Stomach (tissue), 9 donors: ENCODE results near the gene PNLDC1. TPM values are rescaled to one million over a fixed set of nuclear protein-coding genes. Genes with fewer than 3 reads are reported as not detected.

ENCODE experiments used
- DNase-seq, 2 donors: peaks; one replicate each; pipeline versions ENCODE4 v3.0.0 to v3.0.0-alpha.2; 2013 to 2019
- H3K27ac ChIP-seq, 5 donors: fragments of 200-600 bp in 4 of 5; sonication (generic) in 4 of 5; one replicate each; pipeline ENCODE4 v1.5.1; 2013 to 2019; ENCODE audit warnings: mild to moderate bottlenecking in 1 of 5, moderate library complexity in 1 of 5
- H3K27me3 ChIP-seq, 3 donors: fragments of 200-600 bp; sonication (generic); one replicate each; pipeline ENCODE4 v1.5.1; 2017 to 2019; ENCODE audit warnings: mixed run types in 1 of 3
- H3K36me3 ChIP-seq, 4 donors: fragments of 200-600 bp; sonication (generic); 1 replicate in 3 of 4; 2 replicates in 1 of 4; pipeline ENCODE4 v1.5.1; 2016 to 2019
- H3K4me1 ChIP-seq, 4 donors: fragments of 200-600 bp; sonication (generic); one replicate each; pipeline ENCODE4 v1.5.1; 2016 to 2019
- H3K4me3 ChIP-seq, 4 donors: fragments of 200-600 bp; sonication (generic) in 3 of 4; one replicate each; pipeline ENCODE4 v1.5.1; 2016 to 2019; ENCODE audit warnings: mild to moderate bottlenecking in 1 of 4
- H3K9me3 ChIP-seq, 4 donors: fragments of 200-600 bp; sonication (generic); one replicate each; pipeline ENCODE4 v1.5.1; 2016 to 2019
- CTCF ChIP-seq, 7 experiments: fragments of 450-650 bp in 4 of 7; fragments of 200-600 bp in 3 of 7; sonication (generic) in 3 of 7; IDR thresholded peaks; one replicate each; pipeline ENCODE4 v1.5.1; 2016 to 2019; ENCODE audit warnings: antibody characterized with exemption in 7 of 7, control low read depth in 2 of 7, mild to moderate bottlenecking in 1 of 7
- EP300 ChIP-seq: sonication (generic); formaldehyde crosslinking; IDR thresholded peaks from one replicate; pipeline ENCODE4 v1.6.1; 2017; ENCODE audit warnings: antibody characterized with exemption
- POLR2A ChIP-seq, 4 donors: fragments of 450-650 bp; IDR thresholded peaks; one replicate each; pipeline ENCODE4 v1.6.1; 2016; ENCODE audit warnings: antibody characterized with exemption in 4 of 4, control low read depth in 2 of 4, mild to moderate bottlenecking in 1 of 4, moderate library complexity in 1 of 4
- POLR2AphosphoS5 ChIP-seq, 3 donors: sonication (generic); formaldehyde crosslinking; IDR thresholded peaks; one replicate each; pipeline ENCODE4 v1.6.1; 2016; ENCODE audit warnings: antibody characterized with exemption in 3 of 3
- WGBS, 5 donors: extraction: QIAGEN DNeasy Blood & Tissue Kit in 3 of 5; methylation state at CpG; one replicate each; pipeline versions ENCODE4 v1.1.5 to v1.1.7; 2013 to 2018; 5-methylcytosine and 5-hydroxymethylcytosine counted together
- intact Hi-C: fragments of 100-400 bp; cut with DNase I; formaldehyde crosslinking; loops from one replicate; pipeline ENCODE4 v1.15.1; 2023; ENCODE audit warnings: low total_unique reads
- polyA plus RNA-seq, 3 donors: library from polyadenylated mRNA; stranded (reverse); fragments of 200-250 nt; gene quantifications; one replicate each; pipeline ENCODE4 v1.2.3, GENCODE V29; 2013
- total RNA-seq, 5 donors: library from RNA; depleted of rRNA; stranded (reverse); fragments of >200 nt; gene quantifications; one replicate each; pipeline versions ENCODE4 v1.1.0 to v1.2.3, GENCODE V29; 2014 to 2016
- donor health status: healthy with polysubstance abuse.
- donor health status: Bipolar disorder and iron deficiency.
- donor health status: healthy.

The PNLDC1 gene
- total and polyA plus RNA-seq, 8 donors, result 0.25 to 2.5 (median 0.43) TPM; not detected in 4

- 63 to 81% (median 78%) methylated on average over 15 of the region's 15 CpGs for WGBS, 5 donors
- DNase-seq, result peak in 1 of 2 donors; percentile 12
- peaks cover 40 to 89% (median 85%) of the 10 kb centered on the region in 4 donors for H3K36me3 ChIP-seq
These were observed 44.8 kb upstream of the PNLDC1 start for GRCh38 chr6:159754959-159755914.

GRCh38 chr6:159756508-159756907 is 43.6 kb upstream of the PNLDC1 start:
- H3K27ac ChIP-seq, result no peak overlapping the region
- no peaks in the 10 kb centered on the region for H3K27me3 ChIP-seq
- WGBS, 5 donors, result 82 to 96% (median 91%) methylated on average over 4 of the region's 4 CpGs
- peaks cover 37 to 77% (median 74%) of the 10 kb centered on the region in 4 donors for H3K36me3 ChIP-seq
- DNase-seq, result no peak
- H3K9me3 ChIP-seq, result no peaks in the 10 kb centered on the region
- TF ChIP-seq POLR2A (IDR thresholded peaks at IDR 0.05) (no peak), CTCF (IDR thresholded peaks at IDR 0.05) (no peak), EP300 (no peak), POLR2AphosphoS5 (IDR thresholded peaks at IDR 0.05) (no peak)
- intact Hi-C loops, result loop anchor here (10.0 kb wide), 1 partner anchor 72 kb away; no protein-coding TSS in a partner anchor
- peaks cover 0 to 30% (median 14%) of the 10 kb centered on the region in 4 donors for H3K4me1 ChIP-seq
- H3K4me3 ChIP-seq, result no peak overlapping the region

More at GRCh38 chr6:159754959-159755914, 44.8 kb upstream of the PNLDC1 start:
- peak overlapping the region in 1 of 5 donors; percentile 4 for H3K27ac ChIP-seq
- TF ChIP-seq POLR2A (IDR thresholded peaks at IDR 0.05) (no peak), EP300 (no peak), POLR2AphosphoS5 (IDR thresholded peaks at IDR 0.05) (no peak), CTCF (IDR thresholded peaks at IDR 0.05) (no peak)
- H3K4me1 ChIP-seq, result peaks cover 0 to 23% (median 4%) of the 10 kb centered on the region in 4 donors
- H3K9me3 ChIP-seq, result no peaks in the 10 kb centered on the region
- no peak overlapping the region for H3K4me3 ChIP-seq
- intact Hi-C loops, result loop anchor here (10.0 kb wide), 1 partner anchor 70 kb away; no protein-coding TSS in a partner anchor
- H3K27me3 ChIP-seq, result no peaks in the 10 kb centered on the region

- WGBS, 5 donors, result 86 to 94% (median 93%) methylated on average over 7 of the region's 7 CpGs
- intact Hi-C loops, result loop anchor here (10.0 kb wide), 1 partner anchor 74 kb away; no protein-coding TSS in a partner anchor
- TF ChIP-seq CTCF (IDR thresholded peaks at IDR 0.05), result no peak
- TF ChIP-seq POLR2AphosphoS5 (IDR thresholded peaks at IDR 0.05), result no peak
- TF ChIP-seq POLR2A (IDR thresholded peaks at IDR 0.05), result no peak
- TF ChIP-seq EP300, result no peak
- DNase-seq, result no peak
- no peaks in the 10 kb centered on the region for H3K27me3 ChIP-seq
- peaks cover 7 to 36% (median 23%) of the 10 kb centered on the region in 4 donors for H3K4me1 ChIP-seq
- H3K9me3 ChIP-seq, result no peaks in the 10 kb centered on the region
- no peak overlapping the region for H3K4me3 ChIP-seq
- peaks cover 31 to 59% (median 56%) of the 10 kb centered on the region in 4 donors for H3K36me3 ChIP-seq
- peak overlapping the region in 2 of 5 donors; percentile 13 to 15 for H3K27ac ChIP-seq
These were observed 41.8 kb upstream of the PNLDC1 start for GRCh38 chr6:159758031-159759001.
